HEK293T (cell line): ENCODE measurements around the gene YIPF7.

Experiments
- CTBP1 ChIP-seq: fragments of 450-650 bp; IDR thresholded peaks from 2 replicates; pipeline ENCODE4 v1.6.1; 2016; ENCODE audit warnings: borderline replicate concordance
- FOXM1 ChIP-seq: fragments of 450-650 bp; IDR thresholded peaks from 2 replicates; pipeline ENCODE4 v1.6.1; 2017; ENCODE audit warnings: mild to moderate bottlenecking, borderline replicate concordance
- LEF1 ChIP-seq: fragments of 450-650 bp; IDR thresholded peaks from 2 replicates; pipeline ENCODE4 v1.6.1; 2017; ENCODE audit warnings: mild to moderate bottlenecking, borderline replicate concordance
- NFRKB ChIP-seq: fragments of 450-650 bp; IDR thresholded peaks from 2 replicates; pipeline ENCODE4 v1.6.1; 2016; ENCODE audit warnings: mild to moderate bottlenecking, moderate library complexity
- SP1 ChIP-seq: fragments of 450-650 bp; IDR thresholded peaks from 2 replicates; pipeline ENCODE4 v1.6.1; 2017
- TARDBP ChIP-seq: fragments of 450-650 bp; IDR thresholded peaks from 2 replicates; pipeline ENCODE4 v1.6.1; 2016

DNA sequence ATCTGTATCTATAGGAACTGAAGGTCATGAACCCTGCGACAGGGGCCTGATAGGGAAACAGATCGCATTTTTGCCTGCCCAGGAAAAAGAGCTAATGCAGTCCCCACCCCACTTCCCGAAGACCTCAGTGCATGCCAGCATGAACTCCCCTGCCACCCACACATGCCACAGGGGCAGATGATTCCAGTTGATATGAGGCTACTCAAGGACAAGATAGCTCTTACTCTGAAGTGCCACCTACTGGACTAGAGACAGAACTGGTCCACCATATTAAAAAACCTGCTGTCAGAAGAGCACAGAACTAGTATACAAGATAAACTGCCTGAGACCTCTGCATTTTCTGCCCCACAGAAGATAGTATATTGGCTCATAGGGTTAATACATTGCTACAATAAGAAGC lies 68.0 kb downstream of the YIPF7 start:
- TF ChIP-seq NFRKB (no peak), FOXM1 (no peak), SP1 (no peak), TARDBP (no peak), CTBP1 (no peak), LEF1 (no peak)
